Lung (tissue), 12 donors: ENCODE results near the gene NMUR1. TPM values are rescaled to one million over a fixed set of nuclear protein-coding genes. Genes with fewer than 3 reads are reported as not detected.
A peak's percentile ranks its signal among the peaks of the same experiment; 100 is the strongest.

Source experiments
- ATAC-seq: fragments of 200-7000 bp; cut with Tn5 transposase; one replicate; pipeline ENCODE4 v1.9.1; 2020; ENCODE audit warnings: moderate number of reproducible peaks; ENCODE audit not compliant: insufficient read depth, low FRiP score
- DNase-seq, 3 donors: peaks; one replicate each; pipeline ENCODE4 v3.0.0-alpha.2; 2013 to 2017
- H3K27ac ChIP-seq, 2 donors: one replicate each; pipeline ENCODE4 v1.5.1; 2013; ENCODE audit warnings: mild to moderate bottlenecking in 2 of 2, moderate library complexity in 2 of 2, control low read depth in 1 of 2, inconsistent platforms in 1 of 2, low read depth in 1 of 2, low read length in 1 of 2
- H3K27me3 ChIP-seq, 3 donors: one replicate each; pipeline ENCODE4 v1.5.1; 2013; ENCODE audit warnings: low read length in 2 of 3; ENCODE audit not compliant: control insufficient read depth in 3 of 3, insufficient read depth in 3 of 3
- H3K36me3 ChIP-seq, 4 donors: one replicate each; pipeline ENCODE4 v1.5.1; 2013; ENCODE audit warnings: low read length in 4 of 4, mild to moderate bottlenecking in 1 of 4, moderate library complexity in 1 of 4; ENCODE audit not compliant: control insufficient read depth in 4 of 4, insufficient read depth in 4 of 4
- H3K4me1 ChIP-seq, 5 donors: one replicate each; pipeline ENCODE4 v1.5.1; 2013; ENCODE audit warnings: low read length in 5 of 5, mild to moderate bottlenecking in 2 of 5, moderate library complexity in 1 of 5; ENCODE audit not compliant: control insufficient read depth in 5 of 5, insufficient read depth in 5 of 5
- H3K4me3 ChIP-seq: one replicate; pipeline ENCODE4 v1.5.1; 2013; ENCODE audit warnings: mild to moderate bottlenecking, control low read depth, moderate library complexity
- H3K9ac ChIP-seq, 2 donors: one replicate each; pipeline ENCODE4 v1.5.1; 2013; ENCODE audit warnings: low read length in 2 of 2, control low read depth in 1 of 2; ENCODE audit not compliant: insufficient read depth in 1 of 2
- H3K9me3 ChIP-seq, 4 donors: one replicate each; pipeline ENCODE4 v1.5.1; 2013; ENCODE audit warnings: low read length in 3 of 4, mild to moderate bottlenecking in 1 of 4, moderate library complexity in 1 of 4; ENCODE audit not compliant: control insufficient read depth in 4 of 4, insufficient read depth in 3 of 4
- CTCF ChIP-seq: IDR thresholded peaks from 2 replicates; pipeline ENCODE4 v1.5.1; 2012; ENCODE audit warnings: mild to moderate bottlenecking; ENCODE audit errors: control extremely low read depth, extremely low read depth
- WGBS, 2 donors: extraction: QIAGEN DNeasy Blood & Tissue Kit; methylation state at CpG; one replicate each; pipeline ENCODE4 v1.1.7; 2013; 5-methylcytosine and 5-hydroxymethylcytosine counted together
- polyA plus RNA-seq, 2 donors: library from polyadenylated mRNA; stranded (reverse); fragments of 200-250 nt; gene quantifications; one replicate each; pipeline ENCODE4 v1.2.1, GENCODE V29; 2013
- total RNA-seq, 2 donors: library from RNA; depleted of rRNA in 1 of 2; stranded (reverse); fragments of >200 nt in 1 of 2; gene quantifications; one replicate each; pipeline ENCODE4 v1.2.1, GENCODE V29; 2014 to 2021
- donor health status: control.
- donor health status: control.
- donor health status: Bipolar disorder and iron deficiency.
- donor health status: healthy.
- donor health status: DM: yes; HTN: yes; CAD: no.

The NMUR1 gene
- total and polyA plus RNA-seq, 4 donors: 0.65 to 1.2 (median 0.80) TPM

- no peak for TF ChIP-seq CTCF
- no peaks in the 10 kb centered on the region for H3K9me3 ChIP-seq
- H3K9ac ChIP-seq: no peak overlapping the region
- peaks cover 0 to 6% (median 2%) of the 10 kb centered on the region in 3 donors for H3K27me3 ChIP-seq
- H3K36me3 ChIP-seq: no peaks in the 10 kb centered on the region
- H3K27ac ChIP-seq: peak overlapping the region in 1 of 2 donors; percentile 39
- 90 to 93% methylated on average over 16 of the region's 16 CpGs for WGBS, 2 donors
- DNase-seq (no peak), ATAC-seq (no peak)
- H3K4me3 ChIP-seq: no peak overlapping the region
- peaks cover 0 to 34% (median 4%) of the 10 kb centered on the region in 5 donors for H3K4me1 ChIP-seq
These were observed 3.7 kb downstream of the NMUR1 start for GRCh38 chr2:231526341-231527090.

- H3K4me3 ChIP-seq: no peak overlapping the region
- 96 to 97% methylated on average over 24 of the region's 24 CpGs for WGBS, 2 donors
- no peaks in the 10 kb centered on the region for H3K36me3 ChIP-seq
- DNase-seq (no peak), ATAC-seq (no peak)
- peaks cover 0 to 28% (median 2%) of the 10 kb centered on the region in 5 donors for H3K4me1 ChIP-seq
- TF ChIP-seq CTCF: no peak
- no peak overlapping the region for H3K27ac ChIP-seq
- no peaks in the 10 kb centered on the region for H3K9me3 ChIP-seq
- H3K9ac ChIP-seq: no peak overlapping the region
- peaks cover 0 to 6% (median 2%) of the 10 kb centered on the region in 3 donors for H3K27me3 ChIP-seq
These were observed 4.7 kb downstream of the NMUR1 start for GRCh38 chr2:231525248-231526163.

GRCh38 chr2:231524477-231525247, 5.6 kb downstream of the NMUR1 start:
- TF ChIP-seq CTCF: no peak
- Histone ChIP-seq H3K27ac (peak overlapping the region in 1 of 2 donors; percentile 26), H3K36me3 (no peaks in the 10 kb centered on the region), H3K27me3 (peaks cover 0 to 4% (median under 1%) of the 10 kb centered on the region in 3 donors), H3K4me1 (peaks cover 0 to 27% (median 0%) of the 10 kb centered on the region in 5 donors), H3K9me3 (no peaks in the 10 kb centered on the region), H3K4me3 (no peak overlapping the region), H3K9ac (no peak overlapping the region)
- 89 to 93% methylated on average over 16 of the region's 16 CpGs for WGBS, 2 donors
- ATAC-seq (no peak), DNase-seq (no peak)
